GF-D8 (cell line): Measurements from ENCODE around the gene BPIFB6.
"Not testable (repeated sequence)": the region's sequence is repeated elsewhere in the genome, so short reads cannot be mapped to it uniquely, and the experiment has no call there.

ENCODE experiments used
- DNase-seq: peaks from one replicate; lab custom pipeline; 2025; lab: John Stamatoyannopoulos, UW

BPIFB6 gene

GRCh38 chr20:33028875-33029274, 2.6 kb upstream of the BPIFB6 start:
- DNase-seq, result no peak

GRCh38 chr20:33030076-33030475, 1.4 kb upstream of the BPIFB6 start:
- DNase-seq, result no peak

GRCh38 chr20:33030569-33030968, 879 bp upstream of the BPIFB6 start:
- no peak for DNase-seq

- no peak for DNase-seq
Observed at GRCh38 chr20:33032555-33032954, 1.1 kb downstream of the BPIFB6 start.

GRCh38 chr20:33033381-33033780, 1.9 kb downstream of the BPIFB6 start:
- DNase-seq, result no peak

GRCh38 chr20:33034115-33034514, 2.7 kb downstream of the BPIFB6 start:
- no peak for DNase-seq

GRCh38 chr20:33034901-33035492, 3.5 kb downstream of the BPIFB6 start:
- no peak for DNase-seq

- no peak for DNase-seq
Observed at GRCh38 chr20:33037456-33037855, 6.0 kb downstream of the BPIFB6 start.

- DNase-seq, result no peak
Observed at GRCh38 chr20:33038243-33038642, 6.8 kb downstream of the BPIFB6 start.

- DNase-seq, result no peak
Observed at GRCh38 chr20:33042430-33042829, 11.0 kb downstream of the BPIFB6 start.

GRCh38 chr20:33042983-33043730, 11.7 kb downstream of the BPIFB6 start:
- DNase-seq, result no peak

GRCh38 chr20:33043731-33044181, 12.3 kb downstream of the BPIFB6 start:
- no peak for DNase-seq

- DNase-seq, result not testable (repeated sequence)
Observed at GRCh38 chr20:33045129-33045721, 13.8 kb downstream of the BPIFB6 start.

- DNase-seq, result no peak
Observed at GRCh38 chr20:33046412-33046811, 15.0 kb downstream of the BPIFB6 start.

GRCh38 chr20:33051333-33051732, 19.9 kb downstream of the BPIFB6 start:
- DNase-seq, result no peak

GRCh38 chr20:33053291-33054106, 22.1 kb downstream of the BPIFB6 start, which contains the start of gene BPIFB3:
Gene BPIFB3 (plus strand): TSS chr20:33053903. CDS start chr20:33055436, 1,533 bp downstream.
- no peak for DNase-seq

GRCh38 chr20:33054381-33054780, 22.9 kb downstream of the BPIFB6 start:
- DNase-seq, result no peak

GRCh38 chr20:33054791-33055190, 23.3 kb downstream of the BPIFB6 start:
- no peak for DNase-seq

GRCh38 chr20:33059136-33059535, 27.7 kb downstream of the BPIFB6 start:
- DNase-seq, result no peak

GRCh38 chr20:33059741-33060390, 28.4 kb downstream of the BPIFB6 start:
- no peak for DNase-seq

GRCh38 chr20:33061658-33062028, 30.2 kb downstream of the BPIFB6 start:
- no peak for DNase-seq
